Karpas-422 (cell line): ENCODE measurements around the gene RIMBP2. TPM values are rescaled to one million over a fixed set of nuclear protein-coding genes. Genes with fewer than 3 reads are reported as not detected.

Source experiments
- DNase-seq: peaks from one replicate; pipeline ENCODE4 v3.0.0-alpha.2; 2015
- H2AFZ ChIP-seq: fragments of 200-600 bp; sonication (generic); 2 replicates; pipeline ENCODE4 v1.6.1; 2014; ENCODE audit warnings: antibody characterized with exemption, low read length, mixed read lengths
- H3K27ac ChIP-seq: fragments of 200-600 bp; sonication (generic); 2 replicates; pipeline ENCODE4 v1.5.1; 2014; ENCODE audit warnings: mild to moderate bottlenecking, low read length, moderate library complexity
- H3K27me3 ChIP-seq: fragments of 200-600 bp; sonication (generic); 2 replicates; pipeline ENCODE4 v1.6.1; 2014; ENCODE audit warnings: low read length, mixed read lengths
- H3K36me3 ChIP-seq: fragments of 200-600 bp; sonication (generic); 2 replicates; pipeline ENCODE4 v1.6.1; 2014; ENCODE audit warnings: low read length, mixed read lengths; ENCODE audit not compliant: insufficient read depth
- H3K4me1 ChIP-seq: fragments of 200-600 bp; sonication (generic); 2 replicates; pipeline ENCODE4 v1.6.1; 2014; ENCODE audit warnings: mild to moderate bottlenecking, low read length, mixed read lengths
- H3K4me2 ChIP-seq: fragments of 200-600 bp; sonication (generic); 2 replicates; pipeline ENCODE4 v1.6.1; 2014; ENCODE audit warnings: low read length, low read depth, mild to moderate bottlenecking; ENCODE audit not compliant: poor library complexity, severe bottlenecking
- H3K4me3 ChIP-seq: fragments of 200-600 bp; sonication (generic); 2 replicates; pipeline ENCODE4 v1.5.1; 2014; ENCODE audit warnings: mild to moderate bottlenecking, antibody characterized with exemption, low read length, mixed read lengths
- H3K79me2 ChIP-seq: fragments of 200-600 bp; sonication (generic); 2 replicates; pipeline ENCODE4 v1.6.1; 2014; ENCODE audit warnings: mild to moderate bottlenecking, low read length, mixed read lengths
- H3K9ac ChIP-seq: fragments of 200-600 bp; sonication (generic); 2 replicates; pipeline ENCODE4 v1.6.0; 2014; ENCODE audit warnings: low read length
- H3K9me2 ChIP-seq: fragments of 200-600 bp; sonication (generic), shearing (Covaris generic); replicated peaks from 2 replicates; pipeline ENCODE4 v1.6.0; 2014; ENCODE audit warnings: mild to moderate bottlenecking, low read length, moderate library complexity; ENCODE audit not compliant: insufficient read depth
- H3K9me3 ChIP-seq: fragments of 300-700, 200-600 bp; sonication (generic); 2 replicates; pipeline ENCODE4 v1.6.1; 2014; ENCODE audit warnings: low read length, mixed read lengths
- H4K20me1 ChIP-seq: fragments of 200-600 bp; sonication (generic); 2 replicates; pipeline ENCODE4 v1.6.1; 2014; ENCODE audit warnings: mild to moderate bottlenecking, antibody characterized with exemption, low read length, low read depth; ENCODE audit not compliant: insufficient read depth
- total RNA-seq: library from RNA; depleted of rRNA; stranded (reverse); fragments of >200 nt; shearing (Covaris generic); gene quantifications from 2 replicates; pipeline ENCODE4 v1.2.3, GENCODE V29; 2014; ENCODE audit warnings: low replicate concordance

Gene RIMBP2
- total RNA-seq, 1 experiment from 2014 or later, result not detected

DNA sequence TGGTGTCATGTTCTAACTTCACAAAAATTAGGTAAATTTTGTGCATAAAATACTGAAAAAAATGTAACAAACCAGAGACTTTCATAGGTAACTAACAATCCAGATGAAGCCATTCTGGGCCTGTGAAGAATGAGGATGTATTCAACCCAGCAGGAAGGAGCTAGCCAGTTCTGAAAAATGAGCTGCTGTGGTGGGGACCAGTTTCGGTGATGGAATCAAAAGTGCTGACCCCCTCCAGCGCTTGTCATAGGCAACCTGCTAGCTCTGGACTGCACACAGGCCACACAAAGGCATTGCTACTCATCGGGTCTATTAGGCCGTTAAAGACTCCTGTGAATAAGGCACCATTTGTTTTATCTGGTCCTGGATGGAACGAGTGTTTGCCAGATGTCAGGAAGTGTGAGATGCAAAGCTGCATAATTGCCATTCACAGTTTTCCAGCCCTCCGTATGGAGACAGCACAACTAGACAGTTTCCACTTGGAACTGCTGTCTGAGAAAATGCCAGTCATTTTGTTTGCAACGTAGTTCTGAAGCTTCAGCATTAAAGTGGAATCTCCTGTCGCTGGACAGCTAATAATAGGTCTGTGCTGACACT lies 3.3 kb upstream of the RIMBP2 start:
- Histone ChIP-seq H3K79me2 (no peaks in the 10 kb centered on the region), H3K4me3 (no peak overlapping the region), H3K4me2 (no peak overlapping the region), H3K9ac (no peak overlapping the region), H4K20me1 (no peaks in the 10 kb centered on the region), H3K36me3 (no peaks in the 10 kb centered on the region), H3K4me1 (no peaks in the 10 kb centered on the region), H2AFZ (no peak overlapping the region), H3K27me3 (no peaks in the 10 kb centered on the region), H3K27ac (no peak overlapping the region), H3K9me2 (no peaks in the 10 kb centered on the region), H3K9me3 (no peaks in the 10 kb centered on the region)
- DNase-seq, result no peak

DNA sequence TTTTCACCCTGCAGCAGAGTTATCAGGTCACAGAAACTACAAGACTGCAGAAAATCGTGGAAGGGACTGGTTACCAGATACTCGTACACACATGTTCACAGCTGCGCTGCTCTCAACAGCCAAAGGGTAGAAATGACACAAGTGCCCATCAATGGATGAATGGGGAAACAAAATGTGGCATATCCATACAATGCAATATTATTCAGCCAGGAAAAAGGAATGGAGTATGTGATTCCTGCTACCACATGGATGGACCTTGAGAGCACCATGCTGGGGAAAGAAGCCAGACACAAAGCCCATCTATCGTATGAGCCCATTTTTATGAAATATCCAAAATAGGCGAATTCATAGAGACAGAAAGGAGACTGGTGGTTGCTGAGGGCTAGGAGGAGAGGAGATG lies 1.7 kb upstream of the RIMBP2 start:
- Histone ChIP-seq H3K4me3 (no peak overlapping the region), H4K20me1 (no peaks in the 10 kb centered on the region), H2AFZ (no peak overlapping the region), H3K36me3 (no peaks in the 10 kb centered on the region), H3K4me1 (no peaks in the 10 kb centered on the region), H3K9ac (no peak overlapping the region), H3K9me2 (no peaks in the 10 kb centered on the region), H3K9me3 (no peaks in the 10 kb centered on the region), H3K27ac (no peak overlapping the region), H3K79me2 (no peaks in the 10 kb centered on the region), H3K4me2 (no peak overlapping the region), H3K27me3 (no peaks in the 10 kb centered on the region)
- no peak for DNase-seq

DNA sequence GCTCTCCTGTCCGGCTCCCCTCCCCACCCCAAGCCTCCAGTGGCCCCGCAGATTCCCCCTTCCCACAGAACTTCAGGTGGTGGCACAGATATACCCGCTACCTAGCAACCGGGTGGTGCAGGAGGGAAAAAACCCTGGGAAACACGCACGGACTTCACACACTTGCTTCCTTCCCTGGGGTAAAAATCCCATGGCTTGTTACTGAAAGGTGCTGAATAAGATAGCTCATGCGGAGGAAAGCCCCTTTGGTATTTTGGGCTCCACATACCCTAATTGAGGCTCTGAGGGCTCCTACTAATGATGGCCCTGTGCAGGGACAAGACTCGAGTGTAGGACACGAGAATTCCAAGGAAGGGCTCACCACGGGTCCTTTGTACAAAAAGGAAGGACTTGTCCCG lies 869 bp upstream of the RIMBP2 start:
- H3K4me3 ChIP-seq, result no peak overlapping the region
- no peak for DNase-seq
- H3K4me2 ChIP-seq, result no peak overlapping the region
- H3K27ac ChIP-seq, result no peak overlapping the region
- H3K9me2 ChIP-seq, result no peaks in the 10 kb centered on the region
- no peak overlapping the region for H2AFZ ChIP-seq
- H3K9me3 ChIP-seq, result no peaks in the 10 kb centered on the region
- no peaks in the 10 kb centered on the region for H4K20me1 ChIP-seq
- H3K27me3 ChIP-seq, result no peaks in the 10 kb centered on the region
- H3K9ac ChIP-seq, result no peak overlapping the region
- no peaks in the 10 kb centered on the region for H3K36me3 ChIP-seq
- no peaks in the 10 kb centered on the region for H3K4me1 ChIP-seq
- H3K79me2 ChIP-seq, result no peaks in the 10 kb centered on the region

DNA sequence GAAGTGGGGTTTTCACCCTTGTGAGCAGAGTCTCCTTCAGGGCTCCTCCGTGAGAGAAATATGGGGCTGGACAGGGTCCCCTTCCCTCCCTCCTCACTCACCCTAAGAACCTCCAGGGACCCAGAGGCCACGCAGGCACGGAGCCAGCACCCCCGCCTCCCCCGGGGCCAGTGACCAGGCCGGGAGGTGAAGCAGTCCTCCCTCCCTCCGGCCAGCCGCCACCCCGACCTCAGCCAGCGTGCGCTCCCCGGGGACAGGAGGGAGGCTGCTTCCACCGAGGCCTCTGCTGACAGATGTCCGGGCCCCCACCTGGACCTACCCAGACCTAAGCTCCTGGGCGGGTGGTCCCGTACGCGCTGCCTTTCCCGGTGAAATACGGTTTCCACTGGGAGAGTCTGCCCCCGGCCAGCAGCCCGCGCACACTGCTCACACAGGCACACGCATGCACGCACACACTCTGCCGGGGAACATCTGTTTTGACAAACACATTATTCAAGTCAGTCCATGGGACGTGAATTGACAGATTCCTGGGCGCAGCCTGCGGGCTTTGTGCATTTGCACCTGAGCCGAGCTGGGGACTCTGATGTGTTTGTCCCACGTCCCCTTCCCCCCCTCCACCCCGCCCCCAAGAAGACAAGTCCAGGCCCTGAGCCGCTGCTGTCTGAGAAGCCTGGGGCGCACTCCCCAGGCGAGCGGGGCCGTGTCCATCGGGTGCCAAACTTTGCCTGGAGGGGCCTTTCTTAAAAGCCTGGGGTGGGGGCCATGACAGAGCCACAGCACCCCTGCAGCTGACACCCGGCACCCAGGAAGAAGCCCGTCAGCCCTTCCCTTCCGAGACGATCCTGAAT lies 725 bp downstream of the RIMBP2 start:
- no peak overlapping the region for H3K27ac ChIP-seq
- no peaks in the 10 kb centered on the region for H3K79me2 ChIP-seq
- no peak overlapping the region for H2AFZ ChIP-seq
- H3K9me3 ChIP-seq, result no peaks in the 10 kb centered on the region
- H3K4me1 ChIP-seq, result no peaks in the 10 kb centered on the region
- H3K9me2 ChIP-seq, result no peaks in the 10 kb centered on the region
- no peaks in the 10 kb centered on the region for H4K20me1 ChIP-seq
- H3K4me2 ChIP-seq, result no peak overlapping the region
- no peaks in the 10 kb centered on the region for H3K36me3 ChIP-seq
- H3K27me3 ChIP-seq, result no peaks in the 10 kb centered on the region
- H3K4me3 ChIP-seq, result no peak overlapping the region
- DNase-seq, result no peak
- H3K9ac ChIP-seq, result no peak overlapping the region

DNA sequence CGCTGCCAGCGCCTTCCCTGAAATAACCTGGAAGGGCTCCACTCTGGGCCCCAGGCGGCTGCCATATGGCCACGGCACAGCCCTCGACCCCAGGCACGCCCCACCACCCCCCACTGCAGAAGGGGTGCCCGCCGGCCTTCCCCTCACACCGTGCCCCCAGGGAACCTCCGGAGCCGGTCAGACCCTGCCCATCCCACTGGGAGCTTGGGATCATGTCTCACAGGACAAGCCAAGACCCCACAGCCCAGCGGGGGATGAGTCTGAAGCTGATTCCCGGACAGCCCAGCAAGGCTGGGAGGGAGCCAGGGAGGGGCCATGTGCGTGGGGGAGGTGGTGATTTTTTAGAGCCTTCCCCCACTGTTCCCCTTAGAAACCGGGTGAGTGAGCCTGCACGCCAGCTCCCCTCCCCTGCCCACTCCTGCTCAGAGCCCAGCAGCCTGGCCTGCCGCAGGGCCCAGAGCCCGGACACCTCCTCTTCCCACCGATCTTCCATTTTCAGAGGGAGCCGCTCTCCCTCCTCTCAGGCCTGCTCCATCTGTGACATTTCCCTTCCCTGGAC lies 1.4 kb downstream of the RIMBP2 start:
- no peaks in the 10 kb centered on the region for H3K9me3 ChIP-seq
- H3K36me3 ChIP-seq, result no peaks in the 10 kb centered on the region
- no peaks in the 10 kb centered on the region for H3K79me2 ChIP-seq
- H3K9me2 ChIP-seq, result no peaks in the 10 kb centered on the region
- no peaks in the 10 kb centered on the region for H4K20me1 ChIP-seq
- no peak overlapping the region for H2AFZ ChIP-seq
- no peak overlapping the region for H3K4me3 ChIP-seq
- no peaks in the 10 kb centered on the region for H3K4me1 ChIP-seq
- H3K9ac ChIP-seq, result no peak overlapping the region
- H3K27me3 ChIP-seq, result no peaks in the 10 kb centered on the region
- no peak overlapping the region for H3K4me2 ChIP-seq
- H3K27ac ChIP-seq, result no peak overlapping the region
- no peak for DNase-seq

DNA sequence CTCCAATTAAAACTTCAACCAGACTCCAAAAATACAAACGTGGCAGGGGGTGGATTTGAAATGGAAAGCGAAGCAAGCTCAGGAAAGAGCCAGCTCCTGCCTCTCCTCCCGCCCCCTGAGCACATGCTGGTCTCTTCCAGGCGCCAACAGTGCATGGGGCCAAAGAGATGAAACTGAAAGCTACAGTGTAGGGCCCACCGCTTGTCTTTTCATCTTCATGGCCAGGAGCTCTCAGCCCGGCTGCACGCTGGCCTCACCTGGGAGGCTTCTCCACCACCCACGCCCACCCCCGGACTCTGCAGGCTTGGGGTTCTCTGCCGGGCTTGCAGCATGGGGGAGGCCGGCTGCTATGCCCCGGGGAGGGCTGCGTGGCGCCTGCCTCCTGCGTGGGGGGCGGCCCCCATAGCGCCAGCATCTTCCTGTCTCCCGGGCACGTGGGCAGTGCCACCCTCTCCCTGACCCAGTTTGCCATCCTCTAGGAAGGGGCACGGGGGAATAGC lies 2.0 kb downstream of the RIMBP2 start:
- DNase-seq, result no peak
- Histone ChIP-seq H3K79me2 (no peaks in the 10 kb centered on the region), H3K9me2 (no peaks in the 10 kb centered on the region), H3K27ac (no peak overlapping the region), H3K36me3 (no peaks in the 10 kb centered on the region), H3K4me1 (no peaks in the 10 kb centered on the region), H3K9ac (no peak overlapping the region), H3K27me3 (no peaks in the 10 kb centered on the region), H3K4me3 (no peak overlapping the region), H4K20me1 (no peaks in the 10 kb centered on the region), H2AFZ (no peak overlapping the region), H3K4me2 (no peak overlapping the region), H3K9me3 (no peaks in the 10 kb centered on the region)

DNA sequence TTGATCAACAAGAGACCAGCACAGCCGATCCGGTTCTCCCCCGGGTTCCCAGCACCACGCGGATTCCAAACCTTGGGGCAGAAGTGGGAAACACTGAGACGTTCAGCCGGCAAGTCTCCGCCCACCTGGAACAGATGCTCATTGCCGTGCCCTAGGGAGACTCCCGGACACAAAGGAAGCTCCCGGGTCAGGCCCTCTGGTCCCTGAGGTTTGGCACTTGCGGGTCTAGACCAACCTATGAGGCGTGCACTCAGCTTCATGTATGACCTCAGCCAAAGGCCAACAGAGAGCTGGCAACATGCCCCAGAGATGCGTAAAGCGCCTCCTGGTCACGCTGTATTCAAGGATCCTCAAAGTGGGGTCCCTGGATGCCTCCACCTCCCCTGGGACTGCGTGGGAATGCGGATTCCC lies 2.5 kb downstream of the RIMBP2 start:
- Histone ChIP-seq H3K9me3 (no peaks in the 10 kb centered on the region), H3K4me1 (no peaks in the 10 kb centered on the region), H3K9ac (no peak overlapping the region), H3K79me2 (no peaks in the 10 kb centered on the region), H2AFZ (no peak overlapping the region), H3K4me3 (no peak overlapping the region), H3K9me2 (no peaks in the 10 kb centered on the region), H4K20me1 (no peaks in the 10 kb centered on the region), H3K27ac (no peak overlapping the region), H3K4me2 (no peak overlapping the region), H3K27me3 (no peaks in the 10 kb centered on the region), H3K36me3 (no peaks in the 10 kb centered on the region)
- DNase-seq, result no peak

DNA sequence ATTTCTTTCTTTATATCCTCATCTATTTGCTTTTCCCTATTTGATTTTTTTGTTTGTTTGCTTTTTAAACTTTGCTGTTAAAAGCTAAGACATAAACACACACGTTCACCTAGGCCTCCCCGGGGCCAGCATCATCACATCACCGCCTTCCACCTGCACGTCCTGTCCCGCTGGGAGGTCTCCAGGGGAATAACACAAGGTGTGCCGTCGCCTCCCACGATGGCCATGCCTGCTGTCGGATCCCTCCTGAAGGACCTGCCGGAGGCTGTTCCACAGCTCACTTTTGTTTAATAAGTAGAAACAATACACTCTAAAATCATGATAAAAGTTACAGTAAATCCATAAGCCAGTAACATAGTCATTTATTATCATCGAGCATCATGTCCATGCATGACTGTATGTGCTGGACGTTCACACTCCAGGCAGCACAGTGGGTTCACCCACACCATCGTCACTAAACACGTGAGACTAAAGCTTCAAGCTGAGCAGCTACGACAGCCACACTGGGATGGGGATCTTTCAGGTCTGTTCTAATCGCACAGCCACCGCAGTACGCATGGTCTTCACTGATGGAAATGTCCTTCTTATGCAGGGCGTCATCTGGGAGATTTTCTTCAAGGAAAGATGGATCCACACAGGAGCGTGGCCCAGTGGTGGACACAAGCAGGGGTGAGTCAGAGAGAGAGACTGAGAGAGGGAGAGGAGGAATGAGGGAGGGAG lies 3.6 kb downstream of the RIMBP2 start:
- Histone ChIP-seq H3K4me3 (no peak overlapping the region), H3K9ac (no peak overlapping the region), H3K36me3 (no peaks in the 10 kb centered on the region), H3K4me2 (no peak overlapping the region), H3K9me2 (no peaks in the 10 kb centered on the region), H3K4me1 (no peaks in the 10 kb centered on the region), H3K9me3 (no peaks in the 10 kb centered on the region), H3K27me3 (no peaks in the 10 kb centered on the region), H2AFZ (no peak overlapping the region), H3K27ac (no peak overlapping the region), H3K79me2 (no peaks in the 10 kb centered on the region), H4K20me1 (no peaks in the 10 kb centered on the region)
- DNase-seq, result no peak
